ENCODE measurements around the gene H6PD.

DNA sequence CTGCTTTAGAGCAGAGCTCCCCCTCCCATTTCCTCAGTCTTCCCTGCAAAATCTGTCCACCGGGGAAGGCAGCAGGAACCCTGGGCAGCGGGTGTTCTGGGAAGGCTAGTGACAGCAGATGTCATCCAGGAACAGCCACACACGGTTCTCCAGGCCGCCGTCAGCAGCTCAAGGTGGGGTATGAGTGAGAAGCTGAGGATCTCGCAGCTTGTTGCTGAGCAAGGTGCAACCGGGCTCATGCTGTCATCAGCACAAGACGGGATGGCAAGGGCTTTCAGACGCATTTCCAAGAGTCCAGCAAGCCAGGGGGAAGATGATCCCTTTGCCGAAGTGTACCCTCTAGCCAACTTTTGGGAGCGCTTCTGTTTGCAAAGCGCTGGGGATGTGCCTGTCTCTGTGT is 35.1 kb downstream of the H6PD start:
- TF ChIP-seq, protein P1, sequence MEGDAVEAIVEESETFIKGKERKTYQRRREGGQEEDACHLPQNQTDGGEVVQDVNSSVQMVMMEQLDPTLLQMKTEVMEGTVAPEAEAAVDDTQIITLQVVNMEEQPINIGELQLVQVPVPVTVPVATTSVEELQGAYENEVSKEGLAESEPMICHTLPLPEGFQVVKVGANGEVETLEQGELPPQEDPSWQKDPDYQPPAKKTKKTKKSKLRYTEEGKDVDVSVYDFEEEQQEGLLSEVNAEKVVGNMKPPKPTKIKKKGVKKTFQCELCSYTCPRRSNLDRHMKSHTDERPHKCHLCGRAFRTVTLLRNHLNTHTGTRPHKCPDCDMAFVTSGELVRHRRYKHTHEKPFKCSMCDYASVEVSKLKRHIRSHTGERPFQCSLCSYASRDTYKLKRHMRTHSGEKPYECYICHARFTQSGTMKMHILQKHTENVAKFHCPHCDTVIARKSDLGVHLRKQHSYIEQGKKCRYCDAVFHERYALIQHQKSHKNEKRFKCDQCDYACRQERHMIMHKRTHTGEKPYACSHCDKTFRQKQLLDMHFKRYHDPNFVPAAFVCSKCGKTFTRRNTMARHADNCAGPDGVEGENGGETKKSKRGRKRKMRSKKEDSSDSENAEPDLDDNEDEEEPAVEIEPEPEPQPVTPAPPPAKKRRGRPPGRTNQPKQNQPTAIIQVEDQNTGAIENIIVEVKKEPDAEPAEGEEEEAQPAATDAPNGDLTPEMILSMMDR (IDR thresholded peaks at IDR 0.05; ENCODE audit: insufficient read depth, low read length) = no peak
- no peak for TF ChIP-seq POLR2AphosphoS5 (IDR thresholded peaks at IDR 0.05; ENCODE audit: low read depth)
